A549 (cell line): ENCODE measurements around the gene SP100. TPM values are rescaled to one million over a fixed set of nuclear protein-coding genes. Genes with fewer than 3 reads are reported as not detected.

Experiments used
- ATAC-seq, 2 experiments: fragments of 200-7000 bp in 1 of 2; fragments of >200 bp in 1 of 2; cut with Nextera tagmentation in 1 of 2; cut with Tn5 transposase in 1 of 2; 3 replicates each; pipeline versions ENCODE4 v1.8.0 to v1.9.1; 2018 to 2020; ENCODE audit warnings: mild to moderate bottlenecking in 1 of 2, moderate library complexity in 1 of 2
- CTCF ChIA-PET: fragments of 300-600 bp; sonication (Branson Sonifier 250); formaldehyde crosslinking; extraction: SDS; loops from one replicate; lab custom pipeline; 2021; ENCODE audit warnings: antibody characterized with exemption, inconsistent platforms; lab: Yijun Ruan, JAX
- POLR2A ChIA-PET: fragments of 350-600 bp; formaldehyde crosslinking; extraction: SDS; loops from one replicate; lab custom pipeline; 2021; ENCODE audit warnings: antibody characterized with exemption, inconsistent platforms; lab: Yijun Ruan, JAX
- DNase-seq, 2 experiments: peaks; one replicate each; pipeline versions ENCODE4 v3.0.0 to v3.0.0-alpha.2; 2011 to 2016; ENCODE audit warnings: low read depth in 1 of 2, low spot score in 1 of 2
- FAIRE-seq: peaks from 2 replicates; lab custom pipeline; 2011; peaks lifted over from hg19 to GRCh38; lab: Jason Lieb, UNC
- H3K27ac ChIP-seq, 2 experiments: fragments of >200 bp; sonication (Bioruptor Twin); formaldehyde crosslinking; 3 replicates each; pipeline ENCODE4 v1.5.1; 2016 to 2017
- H3K4me1 ChIP-seq: fragments of >200 bp; sonication (Bioruptor Twin); formaldehyde crosslinking; 3 replicates; pipeline ENCODE4 v1.6.1; 2016
- H3K4me2 ChIP-seq: fragments of >200 bp; sonication (Bioruptor Twin); formaldehyde crosslinking; 3 replicates; pipeline ENCODE4 v1.6.1; 2016
- H3K4me3 ChIP-seq: fragments of >200 bp; sonication (Bioruptor Twin); formaldehyde crosslinking; 3 replicates; pipeline ENCODE4 v1.5.1; 2016
- H3K9me3 ChIP-seq: fragments of >200 bp; sonication (Bioruptor Twin); formaldehyde crosslinking; 3 replicates; pipeline ENCODE4 v1.6.1; 2016
- BHLHE40 ChIP-seq: IDR thresholded peaks from 2 replicates; pipeline ENCODE4 v1.6.1; 2012; ENCODE audit warnings: low read depth, low read length, inconsistent platforms
- CHD2 ChIP-seq: fragments of 150-350 bp; IDR thresholded peaks from 2 replicates; pipeline ENCODE4 v1.6.1; 2014; ENCODE audit warnings: low read length; ENCODE audit not compliant: partially characterized antibody
- E2F6 ChIP-seq: IDR thresholded peaks from 2 replicates; pipeline ENCODE4 v1.6.1; 2012; ENCODE audit warnings: low read depth, borderline replicate concordance
- EHF ChIP-seq: fragments of 250-450 bp; sonication (Bioruptor Pico); IDR thresholded peaks from 2 replicates; pipeline ENCODE4 v1.5.0; 2020; ENCODE audit warnings: mild to moderate bottlenecking
- EHMT2 ChIP-seq: fragments of 200-600 bp; sonication (generic); IDR thresholded peaks from 2 replicates; pipeline ENCODE4 v1.6.1; 2016; ENCODE audit warnings: antibody characterized with exemption, low read depth, mild to moderate bottlenecking, moderate library complexity
- GATA3 ChIP-seq: IDR thresholded peaks from 2 replicates; pipeline ENCODE4 v1.6.1; 2012; ENCODE audit warnings: borderline replicate concordance
- HES2 ChIP-seq: fragments of >200 bp; sonication (Bioruptor Twin); formaldehyde crosslinking; IDR thresholded peaks from 2 replicates; pipeline ENCODE4 v1.6.1; 2016
- HEYL ChIP-seq: fragments of 250-450 bp; sonication (Bioruptor Pico); IDR thresholded peaks from 2 replicates; pipeline ENCODE4 v1.8.0; 2021; ENCODE audit warnings: mild to moderate bottlenecking, moderate library complexity
- HOXA7 ChIP-seq: fragments of 250-450 bp; sonication (Bioruptor Pico); IDR thresholded peaks from 2 replicates; pipeline ENCODE4 v1.5.0; 2020; ENCODE audit warnings: mild to moderate bottlenecking, moderate library complexity
- JUNB ChIP-seq: fragments of >200 bp; sonication (Bioruptor Twin); formaldehyde crosslinking; IDR thresholded peaks from 2 replicates; pipeline ENCODE4 v1.6.1; 2016
- MAFK ChIP-seq: fragments of 450-650 bp; IDR thresholded peaks from 2 replicates; pipeline ENCODE4 v1.6.1; 2014; ENCODE audit not compliant: partially characterized antibody
- RAD21 ChIP-seq, 2 experiments: fragments of >200 bp in 1 of 2; sonication (Bioruptor Twin) in 1 of 2; formaldehyde crosslinking in 1 of 2; IDR thresholded peaks in 1 of 2; conservative IDR thresholded peaks in 1 of 2; 2 replicates in 1 of 2; 3 replicates in 1 of 2; pipeline ENCODE4 v1.6.1; 2012 to 2018; ENCODE audit warnings: inconsistent platforms in 1 of 2
- RARB ChIP-seq: fragments of 250-450 bp; sonication (Bioruptor Pico); IDR thresholded peaks from 2 replicates; pipeline ENCODE4 v1.8.0; 2021; ENCODE audit warnings: mild to moderate bottlenecking, moderate library complexity
- RFX5 ChIP-seq: fragments of 450-650 bp; IDR thresholded peaks from 2 replicates; pipeline ENCODE4 v1.7.1; 2014; ENCODE audit warnings: antibody characterized with exemption, mild to moderate bottlenecking, moderate library complexity
- TFCP2L1 ChIP-seq: fragments of 250-450 bp; sonication (Bioruptor Pico); IDR thresholded peaks from 2 replicates; pipeline ENCODE4 v1.5.0; 2021; ENCODE audit warnings: mild to moderate bottlenecking
- TP53 ChIP-seq: fragments of 250-450 bp; sonication (Bioruptor Pico); IDR thresholded peaks from 2 replicates; pipeline ENCODE4 v1.5.0; 2021; ENCODE audit warnings: mild to moderate bottlenecking, moderate library complexity
- ZNF302 ChIP-seq: fragments of 250-450 bp; sonication (Bioruptor Pico); IDR thresholded peaks from 2 replicates; pipeline ENCODE4 v1.9.0; 2021; ENCODE audit warnings: inconsistent platforms, mild to moderate bottlenecking, moderate library complexity
- WGBS: methylation state at CpG from one replicate; pipeline ENCODE4 v1.1.6; 2017; ENCODE audit errors: missing lambda C conversion rate; 5-methylcytosine and 5-hydroxymethylcytosine counted together
- polyA plus RNA-seq, 4 experiments: library from polyadenylated mRNA; depleted of rRNA in 3 of 4; stranded (reverse); fragments of >200 nt; fragmentation: RNase III in 1 of 4; extraction: RNeasy Plus Mini Kit Qiagen cat#74134 plus additional on column Dnase treatment in 1 of 4; gene quantifications; 2 replicates in 3 of 4; 3 replicates in 1 of 4; pipeline ENCODE4 v1.2.3, GENCODE V29; 2011 to 2017
- TF ChIP-seq, protein P1 (sequence below): fragments of 450-650 bp; IDR thresholded peaks from 2 replicates; pipeline ENCODE4 v1.6.1; 2014; ENCODE audit warnings: antibody characterized with exemption
- TF ChIP-seq, protein P2 (sequence below): fragments of >200 bp; sonication (Bioruptor Twin); formaldehyde crosslinking; IDR thresholded peaks from 3 replicates; pipeline ENCODE4 v1.6.1; 2016
- TF ChIP-seq, protein P3 (sequence below): fragments of 200-600 bp; sonication (generic); IDR thresholded peaks from 2 replicates; pipeline ENCODE4 v1.6.1; 2016; ENCODE audit warnings: antibody characterized with exemption, mild to moderate bottlenecking, moderate library complexity
- TF ChIP-seq, protein P4 (sequence below): fragments of 150-350 bp; IDR thresholded peaks from 2 replicates; pipeline ENCODE4 v1.6.1; 2014; ENCODE audit warnings: low read depth, mild to moderate bottlenecking, low read length

The SP100 gene
- polyA plus RNA-seq, 2 of the 4 experiments (the other 2 are of a cell fraction): 23.7 to 39.8 TPM

DNA sequence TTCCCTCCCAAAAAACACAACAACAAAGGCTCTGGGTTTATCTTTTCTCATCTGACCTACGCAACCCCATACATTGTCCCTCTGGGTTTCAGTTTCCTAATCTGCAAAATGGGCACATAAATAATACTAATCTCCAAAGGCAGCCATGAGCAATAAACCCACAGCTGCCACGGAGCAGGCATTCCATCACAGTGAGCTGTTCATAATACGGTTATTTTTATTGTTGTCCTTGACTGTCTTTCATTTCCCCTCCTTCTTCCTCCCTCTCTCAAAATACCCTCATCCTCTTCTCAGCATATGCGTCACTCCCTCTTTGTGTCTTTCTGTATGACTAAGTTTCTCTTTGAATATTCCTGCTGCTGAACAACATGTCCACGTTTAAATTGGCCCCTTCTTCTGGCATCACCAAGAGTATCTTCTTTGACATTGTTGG is 166.9 kb downstream of the SP100 start:
- Histone ChIP-seq H3K9me3 (no peaks in the 10 kb centered on the region), H3K4me3 (no peak overlapping the region), H3K4me2 (no peak overlapping the region), H3K4me1 (no peaks in the 10 kb centered on the region), H3K27ac (no peak overlapping the region)
- CTCF ChIA-PET: no interaction called here
- no peak for FAIRE-seq
- TF ChIP-seq CHD2 (no peak), HES2 (no peak), E2F6 (no peak), TFCP2L1 (CRISPR knock-in tag) (no peak), EHF (CRISPR knock-in tag) (no peak), RAD21 (conservative IDR thresholded peaks at IDR 0.05 in 1 of 2, IDR thresholded peaks at IDR 0.05 in 1 of 2) (no peak), BHLHE40 (no peak), TP53 (CRISPR knock-in tag) (no peak), HEYL (CRISPR knock-in tag) (no peak)
- TF ChIP-seq, protein P1, sequence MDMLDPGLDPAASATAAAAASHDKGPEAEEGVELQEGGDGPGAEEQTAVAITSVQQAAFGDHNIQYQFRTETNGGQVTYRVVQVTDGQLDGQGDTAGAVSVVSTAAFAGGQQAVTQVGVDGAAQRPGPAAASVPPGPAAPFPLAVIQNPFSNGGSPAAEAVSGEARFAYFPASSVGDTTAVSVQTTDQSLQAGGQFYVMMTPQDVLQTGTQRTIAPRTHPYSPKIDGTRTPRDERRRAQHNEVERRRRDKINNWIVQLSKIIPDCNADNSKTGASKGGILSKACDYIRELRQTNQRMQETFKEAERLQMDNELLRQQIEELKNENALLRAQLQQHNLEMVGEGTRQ: no peak
- TF ChIP-seq, protein P2, sequence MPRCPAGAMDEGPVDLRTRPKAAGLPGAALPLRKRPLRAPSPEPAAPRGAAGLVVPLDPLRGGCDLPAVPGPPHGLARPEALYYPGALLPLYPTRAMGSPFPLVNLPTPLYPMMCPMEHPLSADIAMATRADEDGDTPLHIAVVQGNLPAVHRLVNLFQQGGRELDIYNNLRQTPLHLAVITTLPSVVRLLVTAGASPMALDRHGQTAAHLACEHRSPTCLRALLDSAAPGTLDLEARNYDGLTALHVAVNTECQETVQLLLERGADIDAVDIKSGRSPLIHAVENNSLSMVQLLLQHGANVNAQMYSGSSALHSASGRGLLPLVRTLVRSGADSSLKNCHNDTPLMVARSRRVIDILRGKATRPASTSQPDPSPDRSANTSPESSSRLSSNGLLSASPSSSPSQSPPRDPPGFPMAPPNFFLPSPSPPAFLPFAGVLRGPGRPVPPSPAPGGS: no peak
- TF ChIP-seq, protein P3, sequence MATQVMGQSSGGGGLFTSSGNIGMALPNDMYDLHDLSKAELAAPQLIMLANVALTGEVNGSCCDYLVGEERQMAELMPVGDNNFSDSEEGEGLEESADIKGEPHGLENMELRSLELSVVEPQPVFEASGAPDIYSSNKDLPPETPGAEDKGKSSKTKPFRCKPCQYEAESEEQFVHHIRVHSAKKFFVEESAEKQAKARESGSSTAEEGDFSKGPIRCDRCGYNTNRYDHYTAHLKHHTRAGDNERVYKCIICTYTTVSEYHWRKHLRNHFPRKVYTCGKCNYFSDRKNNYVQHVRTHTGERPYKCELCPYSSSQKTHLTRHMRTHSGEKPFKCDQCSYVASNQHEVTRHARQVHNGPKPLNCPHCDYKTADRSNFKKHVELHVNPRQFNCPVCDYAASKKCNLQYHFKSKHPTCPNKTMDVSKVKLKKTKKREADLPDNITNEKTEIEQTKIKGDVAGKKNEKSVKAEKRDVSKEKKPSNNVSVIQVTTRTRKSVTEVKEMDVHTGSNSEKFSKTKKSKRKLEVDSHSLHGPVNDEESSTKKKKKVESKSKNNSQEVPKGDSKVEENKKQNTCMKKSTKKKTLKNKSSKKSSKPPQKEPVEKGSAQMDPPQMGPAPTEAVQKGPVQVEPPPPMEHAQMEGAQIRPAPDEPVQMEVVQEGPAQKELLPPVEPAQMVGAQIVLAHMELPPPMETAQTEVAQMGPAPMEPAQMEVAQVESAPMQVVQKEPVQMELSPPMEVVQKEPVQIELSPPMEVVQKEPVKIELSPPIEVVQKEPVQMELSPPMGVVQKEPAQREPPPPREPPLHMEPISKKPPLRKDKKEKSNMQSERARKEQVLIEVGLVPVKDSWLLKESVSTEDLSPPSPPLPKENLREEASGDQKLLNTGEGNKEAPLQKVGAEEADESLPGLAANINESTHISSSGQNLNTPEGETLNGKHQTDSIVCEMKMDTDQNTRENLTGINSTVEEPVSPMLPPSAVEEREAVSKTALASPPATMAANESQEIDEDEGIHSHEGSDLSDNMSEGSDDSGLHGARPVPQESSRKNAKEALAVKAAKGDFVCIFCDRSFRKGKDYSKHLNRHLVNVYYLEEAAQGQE: no peak
- TF ChIP-seq, protein P4, sequence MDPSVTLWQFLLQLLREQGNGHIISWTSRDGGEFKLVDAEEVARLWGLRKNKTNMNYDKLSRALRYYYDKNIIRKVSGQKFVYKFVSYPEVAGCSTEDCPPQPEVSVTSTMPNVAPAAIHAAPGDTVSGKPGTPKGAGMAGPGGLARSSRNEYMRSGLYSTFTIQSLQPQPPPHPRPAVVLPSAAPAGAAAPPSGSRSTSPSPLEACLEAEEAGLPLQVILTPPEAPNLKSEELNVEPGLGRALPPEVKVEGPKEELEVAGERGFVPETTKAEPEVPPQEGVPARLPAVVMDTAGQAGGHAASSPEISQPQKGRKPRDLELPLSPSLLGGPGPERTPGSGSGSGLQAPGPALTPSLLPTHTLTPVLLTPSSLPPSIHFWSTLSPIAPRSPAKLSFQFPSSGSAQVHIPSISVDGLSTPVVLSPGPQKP: no peak
- POLR2A ChIA-PET: no interaction called here
- no peak for DNase-seq
- no peak for ATAC-seq
- WGBS: 45% methylated on average over 5 of the region's 5 CpGs

GRCh38 chr2:230583581-230583980 is 167.6 kb downstream of the SP100 start:
- DNase-seq: no peak
- POLR2A ChIA-PET: no interaction called here
- H3K9me3 ChIP-seq: no peaks in the 10 kb centered on the region
- H3K4me1 ChIP-seq: no peaks in the 10 kb centered on the region
- H3K4me3 ChIP-seq: no peak overlapping the region
- CTCF ChIA-PET: no interaction called here
- FAIRE-seq: no peak
- no peak overlapping the region for H3K4me2 ChIP-seq
- WGBS: 19% methylated on average over 2 of the region's 2 CpGs
- TF ChIP-seq JUNB: no peak
- TF ChIP-seq HEYL (CRISPR knock-in tag): no peak
- no peak for TF ChIP-seq GATA3
- TF ChIP-seq RFX5: no peak
- no peak for TF ChIP-seq ZNF302 (CRISPR knock-in tag)
- no peak for TF ChIP-seq MAFK
- TF ChIP-seq, protein P4: no peak
- no peak for TF ChIP-seq E2F6
- no peak for TF ChIP-seq HOXA7 (CRISPR knock-in tag)
- no peak for TF ChIP-seq EHMT2
- no peak for TF ChIP-seq TP53 (CRISPR knock-in tag)
- TF ChIP-seq RARB: no peak
- no peak for ATAC-seq
- H3K27ac ChIP-seq: no peak overlapping the region
